ENCODE results near the gene ZBTB20. TPM values are rescaled to one million over a fixed set of nuclear protein-coding genes. Genes with fewer than 3 reads are reported as not detected.

Gene ZBTB20
- total RNA-seq, 1 donor from 2014 or later = 1.6 TPM

DNA sequence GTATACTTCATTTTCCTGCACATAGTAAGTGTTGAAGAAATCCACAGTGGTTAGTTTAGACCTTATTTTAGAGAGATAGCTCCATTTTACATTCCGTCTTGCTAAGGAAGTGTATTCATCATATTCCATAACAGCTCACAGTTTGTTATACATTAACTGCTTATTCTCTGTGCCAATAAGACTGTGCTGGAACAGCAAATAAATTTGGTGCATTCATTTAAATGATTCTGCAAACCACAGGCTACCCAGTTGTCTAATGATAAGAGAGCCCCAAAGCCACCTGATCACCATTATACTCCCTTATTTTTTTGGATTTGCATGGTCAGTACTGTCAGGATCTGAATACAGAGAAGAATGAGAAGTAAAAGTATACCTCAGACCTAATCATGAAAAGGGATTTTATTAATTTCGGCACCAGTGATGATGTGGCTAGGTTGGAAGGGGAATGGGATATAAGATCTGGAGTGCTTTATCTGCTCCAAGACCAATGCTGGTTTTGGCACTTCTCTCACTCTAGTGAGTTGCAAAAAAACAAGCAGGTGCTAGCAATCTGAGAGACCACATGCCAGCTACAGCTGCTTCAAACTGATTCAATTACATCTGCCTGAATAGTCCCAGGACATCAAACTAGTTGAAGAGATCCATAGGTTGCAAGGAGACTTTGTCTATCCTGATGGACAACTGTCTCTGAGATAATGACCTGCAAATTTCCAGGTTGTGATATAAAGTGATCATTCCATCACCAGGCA lies 254.8 kb downstream of the ZBTB20 start:
- H3K27ac Mint-ChIP-seq = no peak overlapping the region
- no peak for DNase-seq
- no peaks in the 10 kb centered on the region for H3K4me1 Mint-ChIP-seq
- no peaks in the 10 kb centered on the region for H3K27me3 Mint-ChIP-seq
- H3K4me3 Mint-ChIP-seq = no peak overlapping the region
- intact Hi-C loops (cut with micrococcal nuclease) = no loop called here
- no peaks in the 10 kb centered on the region for H3K9me3 Mint-ChIP-seq
- H3K36me3 Mint-ChIP-seq (ENCODE audit: low read depth) = no peaks in the 10 kb centered on the region

DNA sequence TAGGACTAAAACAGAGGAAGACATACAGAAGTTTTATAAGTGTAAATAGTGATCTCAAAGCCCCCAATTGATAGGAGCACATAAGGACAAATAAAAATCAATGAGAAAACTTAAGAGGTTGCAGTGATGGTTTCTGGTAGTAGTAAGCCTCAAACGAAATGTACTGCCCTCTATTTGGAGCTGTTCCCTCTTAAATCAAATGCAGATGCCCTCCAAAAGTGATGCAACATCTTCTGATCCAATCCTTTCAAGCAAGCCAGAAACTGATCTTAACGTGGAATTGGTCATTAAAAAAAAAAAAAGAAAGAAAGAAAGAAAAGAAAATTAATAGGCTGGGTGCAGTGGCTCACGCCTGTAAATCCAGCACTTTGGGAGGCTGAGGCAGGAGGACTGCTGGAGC lies 259.3 kb downstream of the ZBTB20 start:
- no peak for DNase-seq
- no peaks in the 10 kb centered on the region for H3K4me1 Mint-ChIP-seq
- H3K27me3 Mint-ChIP-seq = no peaks in the 10 kb centered on the region
- H3K36me3 Mint-ChIP-seq (ENCODE audit: low read depth) = no peaks in the 10 kb centered on the region
- H3K9me3 Mint-ChIP-seq = no peaks in the 10 kb centered on the region
- H3K4me3 Mint-ChIP-seq = no peak overlapping the region
- intact Hi-C loops (cut with micrococcal nuclease) = no loop called here
- H3K27ac Mint-ChIP-seq = no peak overlapping the region

DNA sequence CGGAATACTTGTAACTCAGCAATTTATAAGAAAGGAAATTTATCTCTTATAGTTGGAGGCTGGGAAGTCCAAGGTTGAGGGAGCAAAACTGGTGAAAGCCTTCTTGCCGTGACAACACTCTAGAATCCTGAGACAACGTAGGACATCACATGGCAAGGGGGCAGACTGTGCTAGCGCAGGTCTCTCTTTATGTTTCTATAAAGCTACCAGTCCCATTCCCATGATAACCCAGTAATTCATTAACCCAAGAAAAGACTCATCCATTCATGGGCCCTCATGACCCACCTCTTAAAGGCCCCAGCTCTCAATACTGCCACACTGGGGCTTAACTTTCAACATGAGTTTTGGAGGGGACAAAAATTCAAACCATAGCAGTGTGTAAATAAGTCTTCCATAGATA lies 260.2 kb downstream of the ZBTB20 start:
- no peak overlapping the region for H3K27ac Mint-ChIP-seq
- no peak overlapping the region for H3K4me3 Mint-ChIP-seq
- DNase-seq = no peak
- H3K27me3 Mint-ChIP-seq = no peaks in the 10 kb centered on the region
- no peaks in the 10 kb centered on the region for H3K4me1 Mint-ChIP-seq
- H3K9me3 Mint-ChIP-seq = no peaks in the 10 kb centered on the region
- intact Hi-C loops (cut with micrococcal nuclease) = no loop called here
- no peaks in the 10 kb centered on the region for H3K36me3 Mint-ChIP-seq (ENCODE audit: low read depth)

DNA sequence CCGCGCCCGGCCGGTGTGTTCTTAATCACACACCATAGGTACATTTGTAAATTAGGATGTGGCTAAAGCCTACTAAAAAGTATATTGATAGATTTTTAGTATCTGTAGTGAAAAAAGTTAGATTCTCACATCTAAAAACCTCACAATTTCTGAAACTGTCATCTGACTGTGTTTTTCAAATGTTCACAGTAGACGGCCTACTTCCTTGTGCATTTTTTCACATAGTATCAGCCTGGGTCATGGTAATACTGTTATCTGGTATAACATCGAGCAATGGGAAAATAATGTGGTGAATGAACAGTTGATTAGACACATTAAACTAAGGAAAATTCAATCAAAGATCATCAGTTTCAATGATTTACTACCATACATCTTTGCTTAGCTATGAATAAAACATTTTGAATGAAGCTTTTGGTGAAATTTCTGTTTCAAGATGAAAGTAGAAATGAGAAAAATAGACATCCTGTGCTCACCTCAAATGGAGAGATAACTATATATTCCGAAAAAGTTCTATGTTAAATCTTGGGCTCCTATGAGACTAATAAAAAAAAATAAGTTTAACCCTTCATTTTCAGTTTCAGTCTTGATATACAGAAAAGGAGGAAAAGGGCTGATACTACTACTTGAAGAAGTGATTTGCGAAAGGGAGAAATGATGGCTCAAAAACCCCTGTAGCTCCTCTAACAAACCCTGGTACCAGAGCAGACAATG lies 262.7 kb downstream of the ZBTB20 start:
- Mint-ChIP-seq H3K36me3 (ENCODE audit: low read depth) (no peaks in the 10 kb centered on the region), H3K4me1 (peaks cover 3% of the 10 kb centered on the region)
- intact Hi-C loops (cut with micrococcal nuclease) = no loop called here

DNA sequence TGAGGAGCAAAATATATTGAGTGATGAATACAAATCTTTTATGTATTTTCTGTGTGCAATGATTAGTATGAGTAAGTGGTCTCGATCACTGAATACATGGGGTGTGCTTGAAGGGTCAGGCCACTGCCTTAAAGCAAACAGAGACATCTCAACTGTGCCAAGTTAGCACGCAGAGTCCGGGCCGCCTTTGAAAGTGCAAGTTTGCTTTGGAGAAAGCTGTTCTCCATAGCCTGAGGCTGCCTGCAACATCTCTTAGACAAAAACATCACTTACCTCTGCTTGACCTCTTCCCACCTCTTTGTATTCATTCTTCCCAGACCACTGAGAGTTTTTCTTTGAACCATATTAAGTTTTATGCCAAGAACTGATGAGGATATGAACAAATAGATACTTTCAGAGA lies 267.0 kb downstream of the ZBTB20 start:
- H3K4me1 Mint-ChIP-seq = peaks cover 6% of the 10 kb centered on the region
- no peaks in the 10 kb centered on the region for H3K9me3 Mint-ChIP-seq
- no peaks in the 10 kb centered on the region for H3K36me3 Mint-ChIP-seq (ENCODE audit: low read depth)
- no peak for DNase-seq
- H3K27ac Mint-ChIP-seq = no peak overlapping the region
- H3K4me3 Mint-ChIP-seq = no peak overlapping the region
- no peaks in the 10 kb centered on the region for H3K27me3 Mint-ChIP-seq
- intact Hi-C loops (cut with micrococcal nuclease) = no loop called here

More for the DNA sequence above, 262.7 kb downstream of the ZBTB20 start:
- no peak for DNase-seq
- H3K27ac Mint-ChIP-seq = no peak overlapping the region
- H3K4me3 Mint-ChIP-seq = no peak overlapping the region
- no peaks in the 10 kb centered on the region for H3K9me3 Mint-ChIP-seq
- no peaks in the 10 kb centered on the region for H3K27me3 Mint-ChIP-seq

DNA sequence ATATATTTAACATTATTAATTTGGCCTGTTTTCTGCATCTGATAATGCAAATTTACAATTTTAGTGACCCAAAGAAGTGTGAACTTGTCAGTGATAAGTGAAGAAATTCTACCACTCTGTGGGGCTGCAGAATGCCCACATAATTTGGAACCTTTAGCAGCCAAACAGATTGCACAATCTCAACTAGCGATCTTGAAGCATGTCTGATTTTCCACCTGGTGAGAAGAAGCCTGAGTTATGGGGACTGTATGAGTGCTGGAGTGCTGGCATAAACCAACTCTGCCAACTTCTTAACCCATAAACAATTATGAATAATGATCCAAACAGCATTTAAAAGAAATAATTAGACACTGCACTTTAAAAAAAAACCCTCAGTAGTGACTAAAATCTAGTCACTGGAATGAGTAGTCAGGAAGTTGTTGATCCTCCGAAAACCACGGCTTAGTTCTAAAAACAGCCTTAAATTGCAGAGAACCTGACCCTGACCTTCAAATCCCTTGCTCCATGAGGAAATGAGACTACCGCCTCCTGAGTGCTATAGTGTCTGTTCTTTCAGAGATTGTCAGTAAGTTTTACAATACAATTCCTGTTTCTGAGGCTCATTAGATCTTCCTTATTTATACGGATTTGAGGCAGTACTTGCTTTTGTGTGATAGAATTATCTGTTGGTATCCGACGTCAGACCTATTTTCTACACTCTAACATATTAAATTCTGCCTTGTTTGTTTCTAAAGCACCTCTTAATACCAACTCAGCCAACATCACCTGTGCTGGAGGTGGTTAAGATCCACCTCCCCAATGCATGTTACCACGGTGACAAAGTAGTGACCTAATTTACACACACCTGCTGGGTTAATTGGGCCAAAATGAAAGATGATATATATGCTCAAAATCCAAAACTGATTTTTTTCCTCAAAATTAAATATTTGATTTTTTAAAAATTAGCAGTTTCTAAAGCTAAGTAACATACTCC lies 267.7 kb downstream of the ZBTB20 start:
- Mint-ChIP-seq H3K27ac (no peak overlapping the region), H3K36me3 (ENCODE audit: low read depth) (no peaks in the 10 kb centered on the region), H3K4me3 (no peak overlapping the region), H3K27me3 (no peaks in the 10 kb centered on the region), H3K9me3 (no peaks in the 10 kb centered on the region), H3K4me1 (peaks cover 6% of the 10 kb centered on the region)
- intact Hi-C loops (cut with micrococcal nuclease) = no loop called here
- DNase-seq = no peak

GRCh38 chr3:114878114-114878839 lies 268.8 kb downstream of the ZBTB20 start:
- no peaks in the 10 kb centered on the region for H3K9me3 Mint-ChIP-seq
- peaks cover 6% of the 10 kb centered on the region for H3K4me1 Mint-ChIP-seq
- no peaks in the 10 kb centered on the region for H3K27me3 Mint-ChIP-seq
- H3K4me3 Mint-ChIP-seq = no peak overlapping the region
- H3K36me3 Mint-ChIP-seq (ENCODE audit: low read depth) = no peaks in the 10 kb centered on the region
- no peak for DNase-seq
- no peak overlapping the region for H3K27ac Mint-ChIP-seq
- intact Hi-C loops (cut with micrococcal nuclease) = no loop called here

- intact Hi-C loops (cut with micrococcal nuclease) = no loop called here
- no peaks in the 10 kb centered on the region for H3K36me3 Mint-ChIP-seq (ENCODE audit: low read depth)
- DNase-seq = no peak
- H3K27me3 Mint-ChIP-seq = no peaks in the 10 kb centered on the region
- H3K4me3 Mint-ChIP-seq = no peak overlapping the region
- peaks cover 6% of the 10 kb centered on the region for H3K4me1 Mint-ChIP-seq
- H3K27ac Mint-ChIP-seq = no peak overlapping the region
- H3K9me3 Mint-ChIP-seq = no peaks in the 10 kb centered on the region
These were observed 269.5 kb downstream of the ZBTB20 start for GRCh38 chr3:114877378-114878113.

- Mint-ChIP-seq H3K36me3 (ENCODE audit: low read depth) (no peaks in the 10 kb centered on the region), H3K4me1 (peaks cover 5% of the 10 kb centered on the region), H3K27me3 (no peaks in the 10 kb centered on the region), H3K27ac (no peak overlapping the region), H3K9me3 (no peaks in the 10 kb centered on the region), H3K4me3 (no peak overlapping the region)
- intact Hi-C loops (cut with micrococcal nuclease) = no loop called here
- DNase-seq = no peak
These were observed 272.5 kb downstream of the ZBTB20 start for GRCh38 chr3:114874522-114874971.

- H3K4me3 Mint-ChIP-seq = no peak overlapping the region
- H3K27ac Mint-ChIP-seq = no peak overlapping the region
- H3K4me1 Mint-ChIP-seq = no peaks in the 10 kb centered on the region
- no peaks in the 10 kb centered on the region for H3K36me3 Mint-ChIP-seq (ENCODE audit: low read depth)
- H3K9me3 Mint-ChIP-seq = no peaks in the 10 kb centered on the region
- intact Hi-C loops (cut with micrococcal nuclease) = no loop called here
- no peaks in the 10 kb centered on the region for H3K27me3 Mint-ChIP-seq
- DNase-seq = no peak
These were observed 273.5 kb downstream of the ZBTB20 start for GRCh38 chr3:114873591-114873990.

DNA sequence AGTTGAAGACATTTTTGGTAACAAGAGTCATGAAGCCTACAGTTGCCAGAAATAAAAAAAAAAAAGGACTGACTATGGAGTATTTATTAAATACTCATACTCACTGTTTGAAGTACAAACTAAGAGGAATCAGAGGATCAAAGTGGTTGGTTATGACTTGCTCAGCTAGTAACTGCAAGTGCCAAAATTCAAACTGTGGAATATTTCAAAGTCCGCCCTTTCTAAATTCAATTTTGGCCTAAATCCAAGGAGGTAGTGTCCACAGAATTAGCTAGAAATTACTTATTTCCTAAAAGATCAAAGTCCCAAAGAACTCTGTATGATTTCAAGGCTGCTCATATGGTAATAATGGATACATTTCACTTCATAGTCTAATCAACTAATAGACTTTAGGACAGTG lies 274.5 kb downstream of the ZBTB20 start:
- Mint-ChIP-seq H3K36me3 (ENCODE audit: low read depth) (no peaks in the 10 kb centered on the region), H3K4me1 (no peaks in the 10 kb centered on the region), H3K4me3 (no peak overlapping the region), H3K27ac (no peak overlapping the region), H3K27me3 (no peaks in the 10 kb centered on the region), H3K9me3 (no peaks in the 10 kb centered on the region)
- no peak for DNase-seq
- intact Hi-C loops (cut with micrococcal nuclease) = no loop called here

DNA sequence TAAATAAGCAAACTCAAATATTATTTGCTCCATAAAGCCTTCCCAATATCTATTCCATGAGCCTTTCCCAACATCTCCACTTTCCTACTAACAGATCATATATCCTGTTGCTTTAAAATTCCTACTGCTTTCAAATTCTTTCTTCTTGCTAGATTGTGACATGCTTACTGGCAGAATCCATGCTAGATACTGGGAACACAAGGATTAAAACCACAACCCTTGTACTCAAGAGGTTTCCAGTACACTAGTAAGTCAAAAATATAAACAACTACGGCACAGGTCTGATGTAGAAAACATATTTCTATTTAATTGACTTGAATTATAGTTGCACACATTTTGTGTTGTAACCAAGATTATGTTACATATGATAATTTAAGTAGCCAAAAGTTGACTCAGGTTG lies 275.0 kb downstream of the ZBTB20 start:
- Mint-ChIP-seq H3K27ac (no peak overlapping the region), H3K36me3 (ENCODE audit: low read depth) (no peaks in the 10 kb centered on the region), H3K9me3 (no peaks in the 10 kb centered on the region), H3K27me3 (no peaks in the 10 kb centered on the region), H3K4me3 (no peak overlapping the region), H3K4me1 (no peaks in the 10 kb centered on the region)
- intact Hi-C loops (cut with micrococcal nuclease) = no loop called here
- no peak for DNase-seq
